HepG2 (cell line): ENCODE data around the gene ZCCHC3. TPM values are rescaled to one million over a fixed set of nuclear protein-coding genes. Genes with fewer than 3 reads are reported as not detected.

Experiments used
- DMAP1 ChIP-seq: IDR thresholded peaks from 2 replicates; pipeline ENCODE4 v1.6.1; 2016
- ELF1 ChIP-seq: sonication (generic); formaldehyde crosslinking; IDR thresholded peaks from 2 replicates; pipeline ENCODE4 v1.4.0; 2020; ENCODE audit warnings: missing genetic modification reagents
- GABPA ChIP-seq, 2 experiments: IDR thresholded peaks; 2 replicates each; pipeline ENCODE4 v1.6.1; 2011 to 2016; ENCODE audit warnings: low read depth in 2 of 2, low read length in 1 of 2, missing biosample characterization in 1 of 2, missing genetic modification characterization in 1 of 2
- HIVEP1 ChIP-seq: sonication (generic); formaldehyde crosslinking; IDR thresholded peaks from 2 replicates; pipeline ENCODE4 v1.4.0; 2020; ENCODE audit warnings: mild to moderate bottlenecking, missing genetic modification reagents
- KDM4B ChIP-seq: sonication (generic); formaldehyde crosslinking; IDR thresholded peaks from 2 replicates; pipeline ENCODE4 v1.4.0; 2020; ENCODE audit warnings: missing genetic modification reagents
- KDM5A ChIP-seq: fragments of 200-600 bp; sonication (generic); IDR thresholded peaks from 2 replicates; pipeline ENCODE4 v1.7.0; 2018; ENCODE audit warnings: antibody characterized with exemption, mild to moderate bottlenecking, low read length, borderline replicate concordance
- MTA1 ChIP-seq: sonication (generic); formaldehyde crosslinking; IDR thresholded peaks from 2 replicates; pipeline ENCODE4 v1.4.0; 2020; ENCODE audit warnings: missing genetic modification reagents, mild to moderate bottlenecking, borderline replicate concordance
- NFIC ChIP-seq: IDR thresholded peaks from 2 replicates; pipeline ENCODE4 v1.6.1; 2012; ENCODE audit warnings: mild to moderate bottlenecking, low read length, inconsistent platforms
- PRMT3 ChIP-seq: sonication (generic); formaldehyde crosslinking; IDR thresholded peaks from 2 replicates; pipeline ENCODE4 v1.8.1; 2022; ENCODE audit warnings: low read depth, mild to moderate bottlenecking, moderate library complexity, missing genetic modification reagents, borderline replicate concordance
- RBM22 ChIP-seq: fragments of 200-400 bp; formaldehyde crosslinking; optimal IDR thresholded peaks from 2 replicates; pipeline ENCODE3; 2017; ENCODE audit warnings: mild to moderate bottlenecking, low read length, moderate library complexity
- SPEN ChIP-seq: sonication (generic); formaldehyde crosslinking; IDR thresholded peaks from 2 replicates; pipeline ENCODE4 v1.5.1; 2020; ENCODE audit warnings: low read depth, mild to moderate bottlenecking, missing genetic modification reagents
- TRIM24 ChIP-seq: sonication (generic); formaldehyde crosslinking; IDR thresholded peaks from 2 replicates; pipeline ENCODE4 v1.8.0; 2022; ENCODE audit warnings: mild to moderate bottlenecking, missing genetic modification reagents
- YEATS4 ChIP-seq: sonication (generic); formaldehyde crosslinking; IDR thresholded peaks from 2 replicates; pipeline ENCODE4 v1.4.0; 2020; ENCODE audit warnings: missing genetic modification reagents, borderline replicate concordance
- ZNF24 ChIP-seq: fragments of 450-650 bp; IDR thresholded peaks from 2 replicates; pipeline ENCODE4 v1.6.1; 2017; ENCODE audit warnings: antibody characterized with exemption, mild to moderate bottlenecking
- ZNF441 ChIP-seq: sonication (generic); formaldehyde crosslinking; IDR thresholded peaks from 2 replicates; pipeline ENCODE4 v1.7.0; 2021; ENCODE audit warnings: missing genetic modification reagents, borderline replicate concordance
- ZNF75D ChIP-seq: sonication (generic); formaldehyde crosslinking; IDR thresholded peaks from 2 replicates; pipeline ENCODE4 v1.8.1; 2023; ENCODE audit warnings: missing genetic modification reagents, mild to moderate bottlenecking, borderline replicate concordance
- polyA plus RNA-seq, 8 experiments: library from polyadenylated mRNA; depleted of rRNA in 3 of 8; stranded (reverse) in 7 of 8; unstranded in 1 of 8; fragments of >200 nt; fragmentation: Illumina TruSeq in 4 of 8; extraction: Trizol in 4 of 8; gene quantifications; 2 replicates each; pipeline versions ENCODE4 v1.2.1 to v1.2.3, GENCODE V29; 2011 to 2016; ENCODE audit warnings: low read depth in 4 of 8, missing spikeins in 1 of 8, mixed read lengths in 1 of 8; ENCODE audit not compliant: insufficient read depth in 1 of 8
- total RNA-seq, 5 experiments: library from RNA; depleted of rRNA; stranded (reverse); fragments of >200 nt; fragmentation: Illumina TruSeq; extraction: Trizol; gene quantifications; 2 replicates each; pipeline ENCODE4 v1.2.3, GENCODE V29; 2016; ENCODE audit warnings: low read depth in 1 of 5
- TF ChIP-seq, protein P1 (sequence below): sonication (generic); formaldehyde crosslinking; IDR thresholded peaks from 2 replicates; pipeline ENCODE4 v1.4.0; 2020; ENCODE audit warnings: missing genetic modification reagents
- TF ChIP-seq, protein P2 (sequence below): sonication (generic); formaldehyde crosslinking; IDR thresholded peaks from 2 replicates; pipeline ENCODE4 v1.4.0; 2020; ENCODE audit warnings: mild to moderate bottlenecking, missing genetic modification reagents
- TF ChIP-seq, protein P3 (sequence below): sonication (generic); formaldehyde crosslinking; IDR thresholded peaks from 2 replicates; pipeline ENCODE4 v1.4.0; 2020; ENCODE audit warnings: missing genetic modification reagents, borderline replicate concordance

Gene ZCCHC3
- total and polyA plus RNA-seq, 2 of the 13 experiments (the other 11 are each of a cell fraction or from before 2014, with no cell fraction given), result 46.6 to 63.0 TPM

DNA sequence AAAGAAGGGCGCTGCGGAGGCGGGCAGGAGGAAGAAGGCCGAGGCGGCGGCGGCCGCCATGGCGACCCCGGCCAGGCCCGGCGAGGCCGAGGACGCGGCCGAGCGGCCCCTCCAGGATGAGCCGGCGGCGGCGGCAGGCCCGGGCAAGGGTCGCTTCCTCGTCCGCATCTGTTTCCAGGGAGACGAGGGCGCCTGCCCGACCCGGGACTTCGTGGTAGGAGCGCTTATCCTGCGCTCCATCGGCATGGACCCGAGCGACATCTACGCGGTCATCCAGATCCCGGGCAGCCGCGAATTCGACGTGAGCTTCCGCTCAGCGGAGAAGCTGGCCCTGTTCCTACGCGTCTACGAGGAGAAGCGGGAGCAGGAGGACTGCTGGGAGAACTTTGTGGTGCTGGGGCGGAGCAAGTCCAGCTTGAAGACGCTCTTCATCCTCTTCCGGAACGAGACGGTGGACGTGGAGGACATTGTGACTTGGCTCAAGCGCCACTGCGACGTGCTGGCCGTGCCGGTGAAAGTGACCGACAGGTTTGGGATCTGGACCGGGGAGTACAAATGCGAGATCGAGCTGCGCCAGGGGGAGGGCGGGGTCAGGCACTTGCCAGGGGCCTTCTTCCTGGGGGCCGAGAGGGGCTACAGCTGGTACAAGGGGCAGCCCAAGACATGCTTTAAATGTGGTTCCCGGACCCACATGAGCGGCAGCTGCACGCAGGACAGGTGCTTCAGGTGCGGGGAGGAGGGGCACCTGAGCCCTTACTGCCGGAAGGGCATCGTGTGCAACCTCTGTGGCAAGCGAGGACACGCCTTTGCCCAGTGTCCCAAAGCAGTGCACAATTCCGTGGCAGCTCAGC, 780 bp downstream of the ZCCHC3 start (continued):
- TF ChIP-seq, protein P1, sequence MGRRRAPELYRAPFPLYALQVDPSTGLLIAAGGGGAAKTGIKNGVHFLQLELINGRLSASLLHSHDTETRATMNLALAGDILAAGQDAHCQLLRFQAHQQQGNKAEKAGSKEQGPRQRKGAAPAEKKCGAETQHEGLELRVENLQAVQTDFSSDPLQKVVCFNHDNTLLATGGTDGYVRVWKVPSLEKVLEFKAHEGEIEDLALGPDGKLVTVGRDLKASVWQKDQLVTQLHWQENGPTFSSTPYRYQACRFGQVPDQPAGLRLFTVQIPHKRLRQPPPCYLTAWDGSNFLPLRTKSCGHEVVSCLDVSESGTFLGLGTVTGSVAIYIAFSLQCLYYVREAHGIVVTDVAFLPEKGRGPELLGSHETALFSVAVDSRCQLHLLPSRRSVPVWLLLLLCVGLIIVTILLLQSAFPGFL (CRISPR knock-in tag), result no peak
- TF ChIP-seq PRMT3 (CRISPR knock-in tag) (peak; percentile 28; the same call in 1 of the 2 replicates), KDM5A (peak; percentile 23), ELF1 (CRISPR knock-in tag) (peak; percentile 35; the same call in 1 of the 2 replicates), ZNF441 (CRISPR knock-in tag) (peak; percentile 71), SPEN (CRISPR knock-in tag) (peak; percentile 54), KDM4B (CRISPR knock-in tag) (no peak; the same call in 1 of the 2 replicates), ZNF75D (no peak), TRIM24 (CRISPR knock-in tag) (no peak), HIVEP1 (CRISPR knock-in tag) (peak; percentile 88), YEATS4 (CRISPR knock-in tag) (no peak), GABPA (IDR thresholded peaks at IDR 0.05; ENCODE audit: low read depth, low read length) (no peak), GABPA (CRISPR knock-in tag; IDR thresholded peaks at IDR 0.05; ENCODE audit: low read depth) (no peak; the same call in 1 of the 2 replicates), RBM22 (peak; percentile 34), ZNF24 (no peak), NFIC (no peak), DMAP1 (CRISPR knock-in tag) (peak; percentile 29; the same call in 1 of the 2 replicates), MTA1 (CRISPR knock-in tag) (peak; percentile 94)
- TF ChIP-seq, protein P2, sequence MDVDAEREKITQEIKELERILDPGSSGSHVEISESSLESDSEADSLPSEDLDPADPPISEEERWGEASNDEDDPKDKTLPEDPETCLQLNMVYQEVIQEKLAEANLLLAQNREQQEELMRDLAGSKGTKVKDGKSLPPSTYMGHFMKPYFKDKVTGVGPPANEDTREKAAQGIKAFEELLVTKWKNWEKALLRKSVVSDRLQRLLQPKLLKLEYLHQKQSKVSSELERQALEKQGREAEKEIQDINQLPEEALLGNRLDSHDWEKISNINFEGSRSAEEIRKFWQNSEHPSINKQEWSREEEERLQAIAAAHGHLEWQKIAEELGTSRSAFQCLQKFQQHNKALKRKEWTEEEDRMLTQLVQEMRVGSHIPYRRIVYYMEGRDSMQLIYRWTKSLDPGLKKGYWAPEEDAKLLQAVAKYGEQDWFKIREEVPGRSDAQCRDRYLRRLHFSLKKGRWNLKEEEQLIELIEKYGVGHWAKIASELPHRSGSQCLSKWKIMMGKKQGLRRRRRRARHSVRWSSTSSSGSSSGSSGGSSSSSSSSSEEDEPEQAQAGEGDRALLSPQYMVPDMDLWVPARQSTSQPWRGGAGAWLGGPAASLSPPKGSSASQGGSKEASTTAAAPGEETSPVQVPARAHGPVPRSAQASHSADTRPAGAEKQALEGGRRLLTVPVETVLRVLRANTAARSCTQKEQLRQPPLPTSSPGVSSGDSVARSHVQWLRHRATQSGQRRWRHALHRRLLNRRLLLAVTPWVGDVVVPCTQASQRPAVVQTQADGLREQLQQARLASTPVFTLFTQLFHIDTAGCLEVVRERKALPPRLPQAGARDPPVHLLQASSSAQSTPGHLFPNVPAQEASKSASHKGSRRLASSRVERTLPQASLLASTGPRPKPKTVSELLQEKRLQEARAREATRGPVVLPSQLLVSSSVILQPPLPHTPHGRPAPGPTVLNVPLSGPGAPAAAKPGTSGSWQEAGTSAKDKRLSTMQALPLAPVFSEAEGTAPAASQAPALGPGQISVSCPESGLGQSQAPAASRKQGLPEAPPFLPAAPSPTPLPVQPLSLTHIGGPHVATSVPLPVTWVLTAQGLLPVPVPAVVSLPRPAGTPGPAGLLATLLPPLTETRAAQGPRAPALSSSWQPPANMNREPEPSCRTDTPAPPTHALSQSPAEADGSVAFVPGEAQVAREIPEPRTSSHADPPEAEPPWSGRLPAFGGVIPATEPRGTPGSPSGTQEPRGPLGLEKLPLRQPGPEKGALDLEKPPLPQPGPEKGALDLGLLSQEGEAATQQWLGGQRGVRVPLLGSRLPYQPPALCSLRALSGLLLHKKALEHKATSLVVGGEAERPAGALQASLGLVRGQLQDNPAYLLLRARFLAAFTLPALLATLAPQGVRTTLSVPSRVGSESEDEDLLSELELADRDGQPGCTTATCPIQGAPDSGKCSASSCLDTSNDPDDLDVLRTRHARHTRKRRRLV, result peak; percentile 42; the same call in 1 of the 2 replicates
- TF ChIP-seq, protein P3, sequence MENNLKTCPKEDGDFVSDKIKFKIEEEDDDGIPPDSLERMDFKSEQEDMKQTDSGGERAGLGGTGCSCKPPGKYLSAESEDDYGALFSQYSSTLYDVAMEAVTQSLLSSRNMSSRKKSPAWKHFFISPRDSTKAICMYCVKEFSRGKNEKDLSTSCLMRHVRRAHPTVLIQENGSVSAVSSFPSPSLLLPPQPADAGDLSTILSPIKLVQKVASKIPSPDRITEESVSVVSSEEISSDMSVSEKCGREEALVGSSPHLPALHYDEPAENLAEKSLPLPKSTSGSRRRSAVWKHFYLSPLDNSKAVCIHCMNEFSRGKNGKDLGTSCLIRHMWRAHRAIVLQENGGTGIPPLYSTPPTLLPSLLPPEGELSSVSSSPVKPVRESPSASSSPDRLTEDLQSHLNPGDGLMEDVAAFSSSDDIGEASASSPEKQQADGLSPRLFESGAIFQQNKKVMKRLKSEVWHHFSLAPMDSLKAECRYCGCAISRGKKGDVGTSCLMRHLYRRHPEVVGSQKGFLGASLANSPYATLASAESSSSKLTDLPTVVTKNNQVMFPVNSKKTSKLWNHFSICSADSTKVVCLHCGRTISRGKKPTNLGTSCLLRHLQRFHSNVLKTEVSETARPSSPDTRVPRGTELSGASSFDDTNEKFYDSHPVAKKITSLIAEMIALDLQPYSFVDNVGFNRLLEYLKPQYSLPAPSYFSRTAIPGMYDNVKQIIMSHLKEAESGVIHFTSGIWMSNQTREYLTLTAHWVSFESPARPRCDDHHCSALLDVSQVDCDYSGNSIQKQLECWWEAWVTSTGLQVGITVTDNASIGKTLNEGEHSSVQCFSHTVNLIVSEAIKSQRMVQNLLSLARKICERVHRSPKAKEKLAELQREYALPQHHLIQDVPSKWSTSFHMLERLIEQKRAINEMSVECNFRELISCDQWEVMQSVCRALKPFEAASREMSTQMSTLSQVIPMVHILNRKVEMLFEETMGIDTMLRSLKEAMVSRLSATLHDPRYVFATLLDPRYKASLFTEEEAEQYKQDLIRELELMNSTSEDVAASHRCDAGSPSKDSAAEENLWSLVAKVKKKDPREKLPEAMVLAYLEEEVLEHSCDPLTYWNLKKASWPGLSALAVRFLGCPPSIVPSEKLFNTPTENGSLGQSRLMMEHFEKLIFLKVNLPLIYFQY (CRISPR knock-in tag), result peak; percentile 12; the same call in 1 of the 2 replicates
